ENCODE results near the gene LCOR. TPM values are rescaled to one million over a fixed set of nuclear protein-coding genes. Genes with fewer than 3 reads are reported as not detected.

The LCOR gene
- total RNA-seq, 1 donor from 2014 or later: 39.5 TPM

DNA sequence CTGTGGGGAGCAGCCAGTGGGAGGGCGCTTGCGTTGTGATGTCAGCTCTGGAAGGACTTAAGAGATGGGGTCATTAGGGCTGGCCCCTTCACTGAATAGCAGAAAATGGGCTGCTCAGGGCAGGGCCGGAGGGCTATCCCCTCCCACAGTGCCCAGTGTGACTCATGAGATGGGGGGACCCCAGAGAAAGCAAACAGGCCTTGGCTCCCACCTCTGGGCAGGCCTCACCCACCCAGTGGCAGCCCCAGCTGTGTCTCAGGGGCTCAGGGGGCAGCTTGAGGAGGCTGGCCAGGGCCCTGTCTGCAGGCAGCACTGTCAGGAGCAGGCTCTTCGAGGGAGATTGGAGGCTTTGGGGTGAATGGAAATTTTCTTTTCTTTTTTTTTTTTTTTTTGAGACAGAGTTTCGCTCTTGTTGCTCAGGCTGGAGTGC, 185.4 kb downstream of the LCOR start:
- H3K36me3 ChIP-seq: no peaks in the 10 kb centered on the region
- no peak overlapping the region for H3K4me3 ChIP-seq
- TF ChIP-seq, protein P1, sequence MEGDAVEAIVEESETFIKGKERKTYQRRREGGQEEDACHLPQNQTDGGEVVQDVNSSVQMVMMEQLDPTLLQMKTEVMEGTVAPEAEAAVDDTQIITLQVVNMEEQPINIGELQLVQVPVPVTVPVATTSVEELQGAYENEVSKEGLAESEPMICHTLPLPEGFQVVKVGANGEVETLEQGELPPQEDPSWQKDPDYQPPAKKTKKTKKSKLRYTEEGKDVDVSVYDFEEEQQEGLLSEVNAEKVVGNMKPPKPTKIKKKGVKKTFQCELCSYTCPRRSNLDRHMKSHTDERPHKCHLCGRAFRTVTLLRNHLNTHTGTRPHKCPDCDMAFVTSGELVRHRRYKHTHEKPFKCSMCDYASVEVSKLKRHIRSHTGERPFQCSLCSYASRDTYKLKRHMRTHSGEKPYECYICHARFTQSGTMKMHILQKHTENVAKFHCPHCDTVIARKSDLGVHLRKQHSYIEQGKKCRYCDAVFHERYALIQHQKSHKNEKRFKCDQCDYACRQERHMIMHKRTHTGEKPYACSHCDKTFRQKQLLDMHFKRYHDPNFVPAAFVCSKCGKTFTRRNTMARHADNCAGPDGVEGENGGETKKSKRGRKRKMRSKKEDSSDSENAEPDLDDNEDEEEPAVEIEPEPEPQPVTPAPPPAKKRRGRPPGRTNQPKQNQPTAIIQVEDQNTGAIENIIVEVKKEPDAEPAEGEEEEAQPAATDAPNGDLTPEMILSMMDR (IDR thresholded peaks at IDR 0.05): no peak
- ATAC-seq (no peak), DNase-seq (no peak)
- no peak overlapping the region for H3K27ac ChIP-seq
- H3K9me3 ChIP-seq: no peaks in the 10 kb centered on the region
- intact Hi-C loops (cut with DNase I): no loop called here
- peaks cover 4% of the 10 kb centered on the region for H3K4me1 ChIP-seq
- no peaks in the 10 kb centered on the region for H3K27me3 ChIP-seq

DNA sequence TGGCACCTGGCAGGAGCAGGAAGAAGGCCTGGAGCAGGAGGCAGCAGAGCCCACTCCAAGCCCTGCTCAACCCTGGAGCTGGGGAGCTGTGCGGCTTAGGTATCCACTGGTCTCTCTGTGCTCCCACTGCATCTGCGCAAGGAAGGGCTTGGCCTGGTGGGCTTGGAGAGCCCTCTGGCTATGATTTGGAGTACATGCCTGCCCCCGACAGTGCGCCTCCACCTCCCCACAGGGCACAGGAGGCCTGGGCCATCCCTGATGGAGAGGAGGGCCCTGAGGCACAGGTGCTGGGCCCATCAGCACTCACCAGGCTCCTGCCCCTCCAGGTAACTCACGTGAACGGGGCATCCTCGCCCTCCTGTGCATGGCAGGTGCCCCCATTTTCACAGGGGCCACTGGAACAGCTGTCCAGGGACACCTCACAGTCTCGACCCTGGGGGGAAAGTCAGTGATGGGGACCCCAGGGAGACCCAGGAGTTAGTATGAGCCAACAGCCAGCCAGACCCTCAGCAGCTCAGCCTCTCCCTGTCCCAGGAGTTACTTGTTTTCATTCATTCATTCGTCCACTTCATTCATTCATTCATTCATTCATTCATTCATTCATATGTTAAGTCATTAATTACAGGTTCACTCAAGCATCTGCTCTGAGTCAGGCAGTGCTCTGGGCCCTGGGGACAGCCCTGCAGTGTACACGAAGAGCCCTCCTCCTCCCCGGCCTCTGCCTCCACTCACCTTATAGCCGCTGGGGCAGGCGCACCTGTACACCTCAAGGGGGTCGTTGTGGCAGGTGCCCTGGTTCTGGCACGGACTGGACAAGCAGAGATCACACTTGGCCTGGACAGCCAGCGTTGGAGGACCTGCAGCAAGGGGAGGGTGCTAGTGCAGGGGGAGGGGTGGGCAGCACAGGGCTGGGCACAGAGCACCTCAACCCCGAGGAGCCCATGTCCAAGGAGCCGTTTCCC, 186.4 kb downstream of the LCOR start:
- Histone ChIP-seq H3K36me3 (no peaks in the 10 kb centered on the region), H3K27me3 (no peaks in the 10 kb centered on the region), H3K4me3 (no peak overlapping the region), H3K9me3 (no peaks in the 10 kb centered on the region), H3K27ac (no peak overlapping the region), H3K4me1 (peaks cover 4% of the 10 kb centered on the region)
- TF ChIP-seq, protein P1 (IDR thresholded peaks at IDR 0.05): no peak
- no peak for DNase-seq
- intact Hi-C loops (cut with DNase I): no loop called here
- no peak for ATAC-seq

DNA sequence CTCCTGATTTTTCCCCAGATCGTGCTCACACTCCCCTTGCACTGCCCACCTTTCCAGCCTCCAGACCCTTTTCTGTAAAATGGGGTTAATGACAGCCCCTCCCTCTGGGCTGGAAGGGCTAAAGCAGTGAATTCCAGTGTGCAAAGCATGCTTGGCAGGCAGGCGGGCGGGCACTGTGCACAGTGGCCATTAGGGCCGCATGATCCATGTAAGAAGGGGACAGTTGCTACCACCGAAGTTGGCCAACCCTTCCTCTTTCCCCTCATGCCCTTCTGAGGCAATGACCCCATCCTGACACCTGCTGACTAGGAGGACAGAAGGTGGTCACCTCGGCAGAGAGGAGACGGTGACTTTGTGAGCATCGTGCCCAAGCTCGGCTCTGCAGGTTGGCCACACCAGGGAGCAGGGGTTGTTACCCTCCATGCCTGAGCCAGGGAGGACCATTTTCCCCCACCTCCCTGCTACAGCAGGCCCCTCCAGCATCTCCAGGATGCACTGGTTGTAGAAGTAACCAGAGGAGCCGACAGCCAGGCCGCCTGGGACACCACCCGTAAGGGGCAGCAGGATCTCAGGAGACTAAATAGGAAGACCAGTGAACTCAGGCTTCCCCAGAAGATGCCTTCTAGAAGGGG, 187.2 kb downstream of the LCOR start:
- TF ChIP-seq, protein P1 (IDR thresholded peaks at IDR 0.05): no peak
- peaks cover 10% of the 10 kb centered on the region for H3K4me1 ChIP-seq
- H3K27ac ChIP-seq: no peak overlapping the region
- H3K27me3 ChIP-seq: no peaks in the 10 kb centered on the region
- no peaks in the 10 kb centered on the region for H3K36me3 ChIP-seq
- H3K4me3 ChIP-seq: no peak overlapping the region
- H3K9me3 ChIP-seq: no peaks in the 10 kb centered on the region
- no peak for ATAC-seq
- peak; percentile 53 for DNase-seq
- intact Hi-C loops (cut with DNase I): no loop called here

DNA sequence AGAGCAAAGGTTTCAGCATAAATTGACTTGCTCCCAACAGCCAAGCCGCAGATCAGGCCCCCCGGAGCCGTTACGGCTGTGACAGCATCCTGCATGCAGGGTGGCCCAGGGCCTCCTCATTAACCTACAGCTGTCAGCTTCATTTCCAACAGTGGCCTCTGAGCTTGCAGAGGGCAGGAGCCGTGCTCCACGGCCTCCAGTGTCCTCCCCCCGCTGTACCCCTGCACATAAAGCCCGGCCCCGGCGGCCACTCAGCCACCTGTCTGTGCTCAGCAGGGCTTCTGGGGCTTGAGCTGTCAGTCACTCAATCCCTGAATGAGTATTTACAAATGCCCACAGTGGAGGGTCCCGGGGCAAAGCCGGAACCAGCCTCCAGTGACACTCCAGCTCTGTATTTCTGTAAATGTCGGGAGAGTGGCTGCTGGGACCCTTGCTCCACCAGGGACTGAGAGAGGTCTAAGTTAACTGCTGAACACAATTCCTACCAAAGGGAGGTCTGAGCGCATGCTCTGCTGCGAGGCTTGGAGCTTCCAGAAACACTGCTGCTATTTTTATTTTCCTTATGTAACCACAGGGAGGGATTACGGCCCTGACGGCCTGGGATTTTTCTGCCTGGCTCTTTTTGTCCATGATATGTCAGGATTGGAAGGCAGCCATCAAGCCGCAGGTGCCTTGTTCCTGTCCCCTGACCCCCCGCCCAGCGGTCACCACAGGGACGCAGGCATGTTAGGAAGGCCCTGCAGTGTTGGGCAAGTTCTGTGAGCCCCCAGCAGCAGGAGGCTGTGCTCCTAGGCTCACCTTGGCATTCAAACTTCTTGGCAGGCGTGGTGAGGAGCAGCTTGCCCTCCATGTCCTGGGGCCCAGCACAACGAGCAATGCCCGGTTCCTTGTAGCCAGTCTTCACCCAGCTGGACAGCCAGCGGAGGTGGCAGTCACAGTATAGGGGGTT, 188.6 kb downstream of the LCOR start:
- Histone ChIP-seq H3K27me3 (no peaks in the 10 kb centered on the region), H3K4me3 (no peak overlapping the region), H3K4me1 (peaks cover 11% of the 10 kb centered on the region), H3K9me3 (no peaks in the 10 kb centered on the region), H3K36me3 (no peaks in the 10 kb centered on the region), H3K27ac (no peak overlapping the region)
- DNase-seq: no peak
- TF ChIP-seq, protein P1 (IDR thresholded peaks at IDR 0.05): no peak
- no peak for ATAC-seq
- intact Hi-C loops (cut with DNase I): no loop called here

DNA sequence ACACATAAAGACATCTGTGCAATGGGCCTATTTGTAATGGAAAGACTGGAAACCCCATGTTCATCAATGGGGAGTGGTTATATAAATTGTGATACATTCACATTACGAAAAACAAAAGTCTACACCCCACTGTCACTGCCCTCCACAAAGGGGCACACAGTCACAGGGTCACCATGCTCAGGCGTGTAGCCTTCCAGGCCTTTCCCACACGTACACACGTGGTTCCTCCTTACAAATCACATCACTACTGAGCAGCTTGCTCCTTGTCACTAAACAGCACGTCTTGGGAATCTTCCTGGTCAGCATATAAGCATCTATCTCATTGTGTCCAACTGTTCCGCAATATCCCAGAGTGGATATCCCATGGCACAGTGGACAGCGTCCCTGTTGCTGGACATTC, 190.5 kb downstream of the LCOR start:
- Histone ChIP-seq H3K4me1 (peaks cover 11% of the 10 kb centered on the region), H3K27me3 (no peaks in the 10 kb centered on the region), H3K36me3 (no peaks in the 10 kb centered on the region), H3K9me3 (no peaks in the 10 kb centered on the region), H3K4me3 (no peak overlapping the region), H3K27ac (no peak overlapping the region)
- no peak for ATAC-seq
- intact Hi-C loops (cut with DNase I): no loop called here
- TF ChIP-seq, protein P1 (IDR thresholded peaks at IDR 0.05): no peak
- DNase-seq: no peak

All from upper lobe of right lung (tissue), 1 donor.